Vagina (tissue), 2 donors: ENCODE results near the gene PLBD1.

ENCODE experiments used
- POLR2A ChIP-seq, 2 donors: fragments of 450-650 bp; IDR thresholded peaks; one replicate each; pipeline ENCODE4 v1.6.1; 2017; ENCODE audit warnings: antibody characterized with exemption in 2 of 2, mild to moderate bottlenecking in 2 of 2, moderate library complexity in 2 of 2
- TF ChIP-seq, protein P1 (sequence below), 3 experiments: fragments of 450-650 bp in 2 of 3; fragments of 200-600 bp in 1 of 3; sonication (generic) in 1 of 3; IDR thresholded peaks; one replicate each; pipeline ENCODE4 v1.5.1; 2017 to 2019; ENCODE audit warnings: antibody characterized with exemption in 3 of 3, mild to moderate bottlenecking in 2 of 3, moderate library complexity in 2 of 3

DNA sequence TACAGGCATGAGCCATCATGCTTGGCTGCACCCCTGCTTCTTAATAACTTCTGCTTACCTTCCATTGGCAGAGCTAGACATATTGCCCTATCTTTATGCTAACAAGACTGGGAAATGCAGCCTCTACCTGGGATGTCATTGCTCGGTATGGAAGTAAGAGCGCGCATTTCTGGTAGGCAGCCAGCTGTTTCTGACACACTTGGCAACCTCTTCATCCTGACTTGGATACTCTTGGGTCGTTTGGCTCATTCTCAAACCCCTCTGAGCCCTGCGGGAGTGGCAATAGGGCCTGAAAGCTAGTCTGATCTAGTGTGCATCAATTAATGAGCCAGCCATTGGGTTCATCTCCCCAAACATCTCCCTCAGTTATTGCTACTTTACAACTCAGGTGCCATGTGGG lies 5.4 kb upstream of the PLBD1 start:
- TF ChIP-seq, protein P1, sequence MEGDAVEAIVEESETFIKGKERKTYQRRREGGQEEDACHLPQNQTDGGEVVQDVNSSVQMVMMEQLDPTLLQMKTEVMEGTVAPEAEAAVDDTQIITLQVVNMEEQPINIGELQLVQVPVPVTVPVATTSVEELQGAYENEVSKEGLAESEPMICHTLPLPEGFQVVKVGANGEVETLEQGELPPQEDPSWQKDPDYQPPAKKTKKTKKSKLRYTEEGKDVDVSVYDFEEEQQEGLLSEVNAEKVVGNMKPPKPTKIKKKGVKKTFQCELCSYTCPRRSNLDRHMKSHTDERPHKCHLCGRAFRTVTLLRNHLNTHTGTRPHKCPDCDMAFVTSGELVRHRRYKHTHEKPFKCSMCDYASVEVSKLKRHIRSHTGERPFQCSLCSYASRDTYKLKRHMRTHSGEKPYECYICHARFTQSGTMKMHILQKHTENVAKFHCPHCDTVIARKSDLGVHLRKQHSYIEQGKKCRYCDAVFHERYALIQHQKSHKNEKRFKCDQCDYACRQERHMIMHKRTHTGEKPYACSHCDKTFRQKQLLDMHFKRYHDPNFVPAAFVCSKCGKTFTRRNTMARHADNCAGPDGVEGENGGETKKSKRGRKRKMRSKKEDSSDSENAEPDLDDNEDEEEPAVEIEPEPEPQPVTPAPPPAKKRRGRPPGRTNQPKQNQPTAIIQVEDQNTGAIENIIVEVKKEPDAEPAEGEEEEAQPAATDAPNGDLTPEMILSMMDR (IDR thresholded peaks at IDR 0.05), result no peak
- no peak for TF ChIP-seq POLR2A (IDR thresholded peaks at IDR 0.05)
